IPS-15b (cell line): ENCODE measurements around the gene NUDT16L1.

ENCODE experiments used
- H3K27me3 ChIP-seq: one replicate; pipeline ENCODE4 v1.6.1; 2013; ENCODE audit warnings: low read length; ENCODE audit not compliant: control insufficient read depth, insufficient read depth
- H3K36me3 ChIP-seq: one replicate; pipeline ENCODE4 v1.6.1; 2013; ENCODE audit warnings: low read length; ENCODE audit not compliant: control insufficient read depth, insufficient read depth
- H3K4me1 ChIP-seq: one replicate; pipeline ENCODE4 v1.6.1; 2013; ENCODE audit warnings: mild to moderate bottlenecking, low read length; ENCODE audit not compliant: control insufficient read depth, insufficient read depth
- H3K4me3 ChIP-seq: one replicate; pipeline ENCODE4 v1.5.1; 2013; ENCODE audit warnings: low read depth, low read length
- H3K9ac ChIP-seq: one replicate; pipeline ENCODE4 v1.6.1; 2013; ENCODE audit warnings: low read depth, mild to moderate bottlenecking, low read length
- H3K9me3 ChIP-seq: one replicate; pipeline ENCODE4 v1.6.1; 2013; ENCODE audit warnings: mild to moderate bottlenecking, low read length; ENCODE audit not compliant: control insufficient read depth, insufficient read depth

NUDT16L1 gene

DNA sequence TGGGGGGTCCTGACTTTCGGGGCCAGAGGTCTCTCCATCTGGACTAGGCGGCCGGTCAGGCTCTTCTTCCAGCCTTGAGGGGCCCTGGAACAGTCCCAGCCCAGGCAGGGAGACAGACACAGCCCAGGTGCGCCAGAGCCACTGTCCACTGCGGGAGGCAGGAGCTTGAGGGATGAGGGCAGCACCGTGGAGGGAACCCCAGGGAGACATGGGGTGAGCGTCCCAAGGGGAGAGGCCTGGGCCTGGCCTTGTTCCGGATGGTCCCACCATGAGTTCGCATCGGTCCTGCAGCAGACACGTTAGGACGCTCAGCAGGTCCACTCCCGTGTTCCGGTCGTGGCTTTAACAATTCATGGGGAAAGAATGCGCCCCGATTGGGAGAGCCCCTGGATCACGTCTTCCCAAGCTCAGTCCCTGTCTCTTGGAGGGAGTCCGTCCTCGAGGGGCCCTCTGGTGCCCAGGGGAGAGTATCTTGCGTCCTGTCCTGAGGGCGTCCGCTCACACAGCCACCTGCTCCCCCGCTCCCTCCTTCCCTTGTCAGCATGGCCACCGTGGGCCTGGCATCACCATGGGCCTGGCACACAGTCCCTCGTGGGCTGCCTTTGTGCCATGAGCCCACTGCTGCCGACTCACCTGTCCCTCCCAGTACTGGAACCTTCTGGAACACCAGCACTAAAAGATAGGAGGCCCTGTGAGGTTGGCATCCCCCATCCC lies 6.7 kb upstream of the NUDT16L1 start:
- H3K36me3 ChIP-seq = peaks cover 56% of the 10 kb centered on the region
- H3K9me3 ChIP-seq = no peaks in the 10 kb centered on the region
- H3K4me1 ChIP-seq = no peaks in the 10 kb centered on the region
- no peak overlapping the region for H3K4me3 ChIP-seq
- H3K9ac ChIP-seq = no peak overlapping the region
- H3K27me3 ChIP-seq = no peaks in the 10 kb centered on the region

DNA sequence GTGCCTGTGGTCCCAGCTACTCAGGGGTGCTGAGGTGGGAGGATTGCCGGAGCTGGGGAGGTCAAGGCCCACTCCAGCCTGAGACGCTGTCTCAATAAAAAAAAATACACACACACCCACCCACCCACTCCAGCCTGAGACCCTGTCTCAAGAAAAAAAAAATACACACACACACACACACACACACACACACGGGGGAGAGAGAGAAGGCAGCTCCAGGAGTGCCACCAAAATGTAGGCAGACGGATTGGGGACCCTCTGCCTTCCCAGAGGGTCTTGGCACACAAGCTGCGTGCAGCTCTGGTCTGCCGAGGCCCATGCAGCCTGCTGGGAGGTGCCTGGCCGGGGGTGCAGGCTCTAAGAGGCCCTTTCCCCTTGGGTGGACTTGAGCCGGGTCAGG lies 5.9 kb upstream of the NUDT16L1 start:
- Histone ChIP-seq H3K36me3 (peaks cover 51% of the 10 kb centered on the region), H3K27me3 (no peaks in the 10 kb centered on the region), H3K9me3 (no peaks in the 10 kb centered on the region), H3K9ac (no peak overlapping the region), H3K4me1 (no peaks in the 10 kb centered on the region), H3K4me3 (no peak overlapping the region)

DNA sequence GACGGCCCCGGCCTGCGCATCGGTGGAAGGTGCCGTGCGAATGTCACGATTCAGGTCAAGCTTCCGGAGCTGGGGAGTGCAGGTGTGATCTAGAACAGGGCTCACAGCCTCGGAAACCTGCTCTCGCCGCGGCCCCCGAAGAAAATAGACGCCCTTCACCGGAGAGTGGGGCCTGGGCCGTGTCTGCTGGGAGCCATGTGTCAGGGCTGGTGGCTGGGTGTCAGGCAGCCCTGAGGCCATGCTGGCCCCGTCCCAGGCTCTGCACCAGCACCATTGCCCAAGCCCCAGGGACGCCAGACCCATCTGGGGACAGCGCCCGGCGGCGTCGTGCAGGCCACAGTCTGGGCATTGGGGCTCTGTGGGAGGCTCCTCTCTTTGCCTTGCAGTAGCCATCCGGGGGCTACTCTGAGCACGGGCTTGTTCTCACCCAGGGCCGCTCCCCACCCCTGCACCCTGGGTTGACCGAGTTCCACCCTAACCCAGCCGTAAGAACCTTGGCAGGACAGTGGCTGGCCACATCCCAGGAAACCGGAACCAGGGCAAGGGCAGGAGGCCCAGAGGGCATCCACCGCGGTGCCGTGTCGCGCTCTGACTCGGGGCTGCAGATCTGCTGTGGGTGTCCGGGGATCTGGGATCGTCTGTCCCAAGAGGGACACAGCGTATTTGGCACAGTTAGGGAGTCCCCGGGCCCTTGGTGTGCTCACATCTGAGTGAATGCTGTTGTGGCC lies 5.3 kb upstream of the NUDT16L1 start:
- Histone ChIP-seq H3K4me3 (no peak overlapping the region), H3K27me3 (no peaks in the 10 kb centered on the region), H3K9me3 (no peaks in the 10 kb centered on the region), H3K9ac (no peak overlapping the region), H3K4me1 (peaks cover 4% of the 10 kb centered on the region), H3K36me3 (peaks cover 46% of the 10 kb centered on the region)

DNA sequence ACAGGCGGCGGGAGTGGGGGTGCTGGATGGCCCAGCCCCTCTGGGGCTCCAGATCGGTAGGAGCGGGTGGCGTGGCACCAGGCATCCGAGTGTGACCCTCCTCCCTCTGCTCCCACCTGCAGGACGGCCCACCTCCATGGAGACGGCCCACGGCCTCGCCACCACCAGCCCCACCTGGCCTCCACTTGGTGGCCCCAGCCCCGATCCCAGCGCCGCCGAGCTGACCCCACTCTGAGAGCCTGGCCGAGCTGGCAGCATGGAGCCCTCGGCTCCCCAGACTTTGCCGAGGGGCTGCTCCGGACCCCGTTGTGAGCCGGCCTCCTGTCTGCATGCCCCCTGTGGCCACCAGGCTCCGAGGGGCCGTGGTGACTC lies 4.7 kb upstream of the NUDT16L1 start:
- Histone ChIP-seq H3K27me3 (no peaks in the 10 kb centered on the region), H3K9me3 (no peaks in the 10 kb centered on the region), H3K9ac (no peak overlapping the region), H3K36me3 (peaks cover 43% of the 10 kb centered on the region), H3K4me3 (no peak overlapping the region), H3K4me1 (peaks cover 4% of the 10 kb centered on the region)

DNA sequence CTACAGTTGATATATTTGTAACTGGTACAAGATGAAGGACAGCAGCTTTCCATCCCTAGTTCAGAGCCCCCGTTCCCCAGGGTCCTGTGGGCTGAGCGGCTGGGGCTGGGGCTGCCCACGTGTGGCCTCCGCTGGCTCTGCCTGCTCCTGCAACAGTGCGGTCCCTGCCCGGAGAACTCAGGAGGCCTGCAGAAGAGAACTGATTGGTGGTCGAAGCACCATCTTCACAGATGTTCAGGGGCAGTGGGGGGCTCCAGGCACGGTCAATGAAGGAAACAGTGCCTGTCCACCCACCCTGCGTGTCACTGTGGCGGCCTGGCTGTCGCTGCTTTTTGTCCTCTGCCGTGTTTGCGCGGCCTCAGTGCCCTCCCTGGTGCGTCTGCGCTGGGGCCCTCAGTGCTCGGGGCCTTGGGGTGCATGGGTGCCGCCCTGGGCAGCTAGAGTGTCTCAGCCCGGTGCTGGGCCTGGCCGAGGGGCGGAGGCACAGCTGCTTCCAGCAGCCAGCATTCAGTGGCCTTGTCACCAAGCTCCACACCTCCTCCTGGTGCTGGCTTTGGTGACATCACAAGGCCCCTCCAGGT lies 4.2 kb upstream of the NUDT16L1 start:
- Histone ChIP-seq H3K4me3 (no peak overlapping the region), H3K9me3 (no peaks in the 10 kb centered on the region), H3K27me3 (no peaks in the 10 kb centered on the region), H3K9ac (no peak overlapping the region), H3K4me1 (peaks cover 4% of the 10 kb centered on the region), H3K36me3 (peaks cover 40% of the 10 kb centered on the region)

DNA sequence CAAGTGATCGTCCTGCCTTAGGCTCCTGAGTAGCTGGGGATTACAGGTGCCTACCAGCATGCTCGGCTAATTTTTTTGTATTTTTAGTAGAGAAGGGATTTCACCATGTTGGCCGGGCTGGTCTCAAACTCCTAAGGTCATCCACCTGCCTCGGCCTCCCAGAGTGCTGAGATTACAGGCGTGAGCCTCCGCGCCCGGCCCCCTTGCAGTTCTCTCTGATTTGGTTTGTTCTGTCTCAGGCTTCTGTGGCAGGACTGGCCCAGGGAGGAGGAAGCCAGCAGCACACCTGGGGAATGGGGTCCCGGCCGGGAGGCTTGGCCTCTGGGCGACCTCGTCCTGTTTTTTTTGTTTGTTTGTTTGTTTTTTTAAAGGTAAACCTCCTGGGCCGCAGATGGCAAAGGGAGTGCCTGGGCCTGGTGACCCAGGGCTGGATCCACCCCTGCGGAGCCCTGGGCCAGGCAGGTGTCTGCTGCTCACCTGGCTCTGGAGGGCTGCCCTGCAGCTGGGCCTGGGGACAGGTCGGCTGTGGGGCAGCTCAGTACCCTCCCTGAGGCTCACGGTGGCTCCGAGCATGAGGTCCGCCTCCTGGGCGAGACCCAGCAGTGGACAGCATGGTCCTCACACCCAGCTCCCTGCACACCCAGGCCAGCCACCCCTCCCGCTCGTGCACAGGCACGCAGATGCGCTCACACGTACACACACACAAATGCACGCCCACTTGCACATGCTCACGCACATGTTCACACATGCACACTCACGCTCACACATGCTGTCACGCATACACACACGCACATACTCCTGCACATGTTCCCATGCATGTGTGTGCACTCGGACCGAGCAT lies 3.3 kb upstream of the NUDT16L1 start:
- no peaks in the 10 kb centered on the region for H3K9me3 ChIP-seq
- peaks cover 4% of the 10 kb centered on the region for H3K4me1 ChIP-seq
- H3K36me3 ChIP-seq = peaks cover 37% of the 10 kb centered on the region
- no peak overlapping the region for H3K4me3 ChIP-seq
- H3K9ac ChIP-seq = no peak overlapping the region
- H3K27me3 ChIP-seq = no peaks in the 10 kb centered on the region

DNA sequence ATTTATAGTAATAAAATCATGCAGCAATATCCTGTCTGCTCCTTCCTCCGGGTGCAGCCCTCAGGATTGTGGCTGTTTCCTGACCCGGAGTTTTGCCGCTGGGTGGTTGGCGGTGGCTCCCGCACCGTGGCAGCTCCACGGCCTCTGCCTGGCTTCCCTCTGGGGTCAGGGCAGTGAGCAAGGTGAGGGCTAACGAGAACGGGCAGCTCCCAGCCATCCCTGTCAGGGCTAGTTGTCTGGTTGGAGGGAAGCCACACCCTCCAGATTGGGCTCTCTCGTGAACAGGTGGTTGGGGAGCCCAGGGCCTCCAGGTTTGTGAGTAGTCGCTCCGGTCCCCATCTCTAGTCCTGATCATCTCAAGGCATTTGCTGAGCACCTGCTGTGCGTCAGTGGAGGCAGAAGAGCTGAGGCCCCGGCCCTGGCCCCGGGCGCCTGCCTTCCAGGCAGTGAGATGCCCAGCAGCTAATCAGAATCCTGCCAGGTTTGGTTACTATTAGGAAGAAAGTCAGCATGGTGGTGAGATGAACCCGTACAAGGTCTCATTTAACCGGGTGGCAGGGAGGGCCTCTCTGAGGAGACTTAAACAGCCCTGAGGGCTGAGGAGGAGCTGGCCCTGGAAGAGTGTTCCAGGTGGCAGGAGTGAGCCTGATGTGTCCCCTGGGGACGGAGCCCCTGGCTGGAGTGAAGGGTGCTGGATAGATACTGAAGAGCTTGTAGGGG lies 2.3 kb upstream of the NUDT16L1 start:
- no peaks in the 10 kb centered on the region for H3K9me3 ChIP-seq
- H3K9ac ChIP-seq = no peak overlapping the region
- no peak overlapping the region for H3K4me3 ChIP-seq
- H3K36me3 ChIP-seq = peaks cover 37% of the 10 kb centered on the region
- H3K4me1 ChIP-seq = peaks cover 4% of the 10 kb centered on the region
- H3K27me3 ChIP-seq = no peaks in the 10 kb centered on the region

DNA sequence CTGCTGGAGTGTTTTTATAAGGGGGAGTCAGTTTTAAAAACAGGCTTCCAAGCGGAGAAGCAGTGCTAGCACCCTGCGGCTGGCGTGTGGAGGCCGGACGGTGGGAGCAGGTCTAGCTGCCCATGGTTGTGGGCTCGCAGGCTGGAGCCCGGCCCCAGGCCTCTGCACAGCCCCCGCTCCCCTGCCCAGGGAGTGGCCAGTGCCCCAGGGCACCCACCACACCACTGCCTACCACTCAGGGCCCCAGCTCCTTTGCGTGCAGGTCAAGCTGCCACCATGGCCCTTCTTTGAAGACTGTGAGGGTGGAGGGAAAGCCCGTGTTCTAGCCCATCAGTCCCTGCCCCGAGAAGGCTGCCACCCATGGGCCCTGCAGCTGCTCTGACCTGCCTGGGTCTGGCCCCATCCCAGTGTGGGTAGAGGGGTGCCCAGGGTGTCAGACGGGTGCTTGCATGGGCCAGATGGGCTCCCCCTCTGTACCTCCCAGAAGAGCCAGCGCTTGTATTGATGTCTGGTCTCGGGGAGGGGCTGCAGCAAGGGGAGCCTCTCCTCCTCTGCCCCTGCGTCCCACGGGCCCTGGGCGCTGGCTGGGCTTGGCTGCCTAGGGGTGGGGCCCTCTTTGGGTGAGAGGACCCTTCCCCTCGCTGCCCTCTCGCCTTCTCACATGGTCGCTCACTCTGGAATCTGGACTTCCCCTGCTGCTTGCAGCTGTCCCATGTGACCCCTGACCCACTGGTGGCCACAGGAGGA lies 1.5 kb upstream of the NUDT16L1 start:
- Histone ChIP-seq H3K36me3 (peaks cover 39% of the 10 kb centered on the region), H3K9me3 (no peaks in the 10 kb centered on the region), H3K4me1 (peaks cover 4% of the 10 kb centered on the region), H3K27me3 (no peaks in the 10 kb centered on the region), H3K9ac (no peak overlapping the region), H3K4me3 (no peak overlapping the region)

DNA sequence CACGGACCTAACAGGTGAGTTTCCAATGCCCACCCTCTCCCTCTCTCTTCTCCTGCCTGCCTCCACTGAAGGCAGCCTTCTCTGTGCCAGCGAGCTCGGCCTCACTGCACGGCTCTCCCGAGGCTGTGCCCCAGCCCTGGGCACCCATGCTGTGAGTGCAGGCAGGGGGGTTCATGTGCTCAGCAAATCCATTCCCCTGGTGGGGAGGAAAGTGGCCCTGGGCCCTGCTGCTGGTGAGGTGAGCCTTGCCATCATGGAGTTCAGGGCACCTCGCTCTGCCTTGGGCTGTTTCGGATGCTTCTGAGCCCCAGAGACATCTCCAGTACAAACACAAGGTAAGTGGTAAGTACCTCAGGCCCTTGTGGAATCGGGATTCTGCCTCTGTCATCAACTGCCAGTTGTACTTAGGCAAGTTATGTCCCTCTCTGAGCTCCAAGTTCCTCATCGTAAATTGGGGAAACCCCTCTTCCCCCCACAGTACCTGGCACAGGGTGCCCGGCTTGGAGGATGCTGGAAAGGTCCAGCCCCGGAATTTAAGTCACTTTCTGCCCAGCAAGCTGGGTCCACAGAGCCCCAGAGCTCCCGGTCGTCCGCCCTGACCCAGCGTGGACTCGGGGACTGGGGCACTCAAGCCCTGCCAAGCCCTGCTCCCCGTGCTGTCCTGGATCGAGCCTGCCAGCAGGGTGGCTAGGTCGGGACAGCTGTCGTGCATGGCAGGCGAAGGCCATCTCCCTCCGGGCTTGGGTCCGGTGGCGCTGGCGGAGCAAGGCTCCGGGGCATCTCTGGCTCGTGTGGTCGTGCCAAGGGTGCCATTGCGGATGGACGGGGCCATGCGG lies 684 bp upstream of the NUDT16L1 start:
- H3K4me1 ChIP-seq = peaks cover 4% of the 10 kb centered on the region
- H3K27me3 ChIP-seq = no peaks in the 10 kb centered on the region
- H3K9ac ChIP-seq = peak overlapping the region; percentile 47
- no peaks in the 10 kb centered on the region for H3K9me3 ChIP-seq
- H3K36me3 ChIP-seq = peaks cover 47% of the 10 kb centered on the region
- peak overlapping the region; percentile 61 for H3K4me3 ChIP-seq

DNA sequence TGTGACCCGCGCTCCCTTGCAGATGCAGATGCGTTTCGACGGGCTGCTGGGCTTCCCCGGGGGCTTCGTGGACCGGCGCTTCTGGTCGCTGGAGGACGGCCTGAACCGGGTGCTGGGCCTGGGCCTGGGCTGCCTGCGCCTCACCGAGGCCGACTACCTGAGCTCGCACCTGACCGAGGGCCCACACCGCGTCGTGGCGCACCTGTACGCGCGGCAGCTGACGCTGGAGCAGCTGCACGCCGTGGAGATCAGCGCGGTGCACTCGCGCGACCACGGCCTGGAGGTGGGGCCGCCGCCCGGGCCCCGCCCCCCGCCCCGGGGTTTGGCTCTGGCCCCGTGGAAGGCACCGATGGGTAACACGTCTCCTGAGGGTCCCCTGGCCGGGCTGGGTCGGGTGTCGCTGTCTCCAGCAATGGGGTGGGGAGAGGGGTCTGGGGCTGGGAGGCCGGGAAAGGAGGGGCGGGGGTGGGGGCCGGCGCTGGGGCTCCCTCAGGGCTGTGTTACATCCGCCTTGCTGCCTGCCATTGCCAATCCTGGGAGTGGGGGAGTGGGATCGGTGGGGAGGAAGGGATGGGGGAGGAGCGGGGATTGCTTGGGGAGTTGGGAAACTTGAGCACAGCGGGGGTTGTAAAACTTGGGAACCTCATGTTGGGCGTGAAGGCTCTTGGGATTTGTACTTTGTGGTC lies 737 bp downstream of the NUDT16L1 start:
- no peaks in the 10 kb centered on the region for H3K9me3 ChIP-seq
- peaks cover 4% of the 10 kb centered on the region for H3K4me1 ChIP-seq
- peaks cover 48% of the 10 kb centered on the region for H3K36me3 ChIP-seq
- no peaks in the 10 kb centered on the region for H3K27me3 ChIP-seq
- H3K4me3 ChIP-seq = peak overlapping the region; percentile 78
- peak overlapping the region; percentile 73 for H3K9ac ChIP-seq
